GM19328 (cell line): ENCODE data around the gene KIF14.
A peak's percentile ranks its signal among the peaks of the same experiment; 100 is the strongest.
"Not testable (repeated sequence)": the region's sequence is repeated elsewhere in the genome, so short reads cannot be mapped to it uniquely, and the experiment has no call there.

ENCODE experiments used
- ATAC-seq: cut with Tn5 transposase; IDR thresholded peaks from one replicate; pipeline ENCODE4 v1.9.1; 2021; ENCODE audit warnings: mild to moderate bottlenecking, moderate library complexity; ENCODE audit not compliant: unreplicated experiment

KIF14 gene

GRCh38 chr1:200542162-200542561 is 78.4 kb downstream of the KIF14 start:
- ATAC-seq, result no peak

DNA sequence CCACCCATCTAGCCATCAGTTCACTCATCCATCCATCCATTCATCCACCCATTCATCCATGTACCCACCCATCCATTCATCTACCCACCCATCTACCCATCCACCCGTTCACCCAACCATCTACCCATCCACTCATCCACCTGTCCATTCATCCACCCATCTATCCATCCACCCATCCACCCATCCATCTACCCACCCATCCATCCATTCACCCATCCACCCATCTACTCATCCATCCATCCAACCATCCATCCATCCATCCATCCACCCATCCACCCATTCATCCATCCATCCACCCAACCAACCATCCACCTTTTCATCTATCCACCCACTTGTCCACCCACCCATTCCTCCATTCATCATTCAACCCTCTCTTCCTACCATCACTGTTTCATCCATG is 80.3 kb downstream of the KIF14 start:
- no peak for ATAC-seq

DNA sequence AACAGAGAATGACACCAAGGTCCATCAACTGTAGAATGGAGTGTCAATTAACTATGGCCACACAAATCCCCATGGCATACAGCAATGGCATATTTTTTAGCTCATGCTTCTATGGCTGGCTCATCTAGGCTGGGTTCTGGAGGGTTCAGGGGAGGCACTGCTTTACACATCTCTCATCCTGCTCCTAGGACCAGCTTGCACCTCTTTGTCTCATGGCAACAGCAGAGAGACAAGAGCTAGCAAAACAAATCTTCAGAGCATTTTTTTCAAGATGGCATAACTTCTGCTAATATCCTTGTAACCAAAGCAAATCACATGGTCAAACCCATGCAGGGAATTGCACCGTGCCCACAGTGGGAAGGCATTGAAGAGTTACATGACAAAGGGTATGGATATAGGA is 82.4 kb downstream of the KIF14 start:
- ATAC-seq, result no peak

GRCh38 chr1:200535605-200536004 is 84.9 kb downstream of the KIF14 start:
- ATAC-seq, result no peak

DNA sequence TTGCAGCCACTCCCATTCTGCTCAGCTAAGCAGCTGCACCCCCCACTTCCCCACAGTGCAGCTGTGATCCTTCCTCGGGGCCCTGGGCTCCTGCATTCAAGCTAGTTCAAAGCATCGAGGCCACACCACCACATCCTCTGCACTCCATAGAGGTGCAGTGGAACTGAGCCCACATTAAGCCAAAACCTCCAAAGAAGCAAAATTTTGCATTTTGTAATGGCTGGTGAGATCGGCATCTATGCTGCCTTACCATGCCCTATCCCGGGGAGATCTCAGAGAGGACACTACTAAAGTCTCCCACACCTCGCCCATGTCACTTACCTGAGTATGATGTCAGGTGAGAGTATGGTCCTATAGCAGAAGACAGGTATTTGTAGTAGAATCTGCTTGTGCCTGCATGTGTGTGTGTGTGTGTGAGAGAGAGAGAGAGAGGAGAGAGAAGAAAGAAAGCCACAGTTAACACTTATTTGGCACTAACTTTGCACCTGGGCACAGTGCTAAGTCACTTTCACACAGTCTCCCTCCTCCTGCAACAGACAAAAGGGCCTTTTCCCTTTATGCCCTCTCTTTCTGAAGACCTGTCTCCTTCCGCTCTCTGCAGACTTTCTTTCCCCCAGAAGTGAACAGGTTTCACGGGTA is 89.8 kb downstream of the KIF14 start:
- ATAC-seq, result no peak

GRCh38 chr1:200528858-200529606 is 91.5 kb downstream of the KIF14 start:
- ATAC-seq, result no peak

DNA sequence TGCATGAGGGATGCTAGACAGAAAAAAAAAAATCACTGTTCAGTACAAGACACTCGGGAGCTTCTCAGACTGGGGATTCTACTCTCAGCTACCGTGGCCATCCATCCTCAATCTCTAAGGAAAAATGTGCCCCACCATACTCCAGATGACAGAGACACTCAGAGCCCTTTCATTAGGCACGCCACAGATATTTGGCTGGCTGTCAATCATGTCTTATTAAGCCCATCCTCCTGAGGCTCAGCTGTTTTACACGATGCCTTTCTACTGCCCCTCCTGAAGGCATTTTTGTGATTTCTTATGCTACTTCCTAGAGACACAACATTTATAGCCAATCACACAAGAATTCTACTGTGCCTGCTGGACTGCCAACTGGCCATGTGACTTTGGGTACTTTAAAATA is 92.9 kb downstream of the KIF14 start:
- ATAC-seq, result no peak

DNA sequence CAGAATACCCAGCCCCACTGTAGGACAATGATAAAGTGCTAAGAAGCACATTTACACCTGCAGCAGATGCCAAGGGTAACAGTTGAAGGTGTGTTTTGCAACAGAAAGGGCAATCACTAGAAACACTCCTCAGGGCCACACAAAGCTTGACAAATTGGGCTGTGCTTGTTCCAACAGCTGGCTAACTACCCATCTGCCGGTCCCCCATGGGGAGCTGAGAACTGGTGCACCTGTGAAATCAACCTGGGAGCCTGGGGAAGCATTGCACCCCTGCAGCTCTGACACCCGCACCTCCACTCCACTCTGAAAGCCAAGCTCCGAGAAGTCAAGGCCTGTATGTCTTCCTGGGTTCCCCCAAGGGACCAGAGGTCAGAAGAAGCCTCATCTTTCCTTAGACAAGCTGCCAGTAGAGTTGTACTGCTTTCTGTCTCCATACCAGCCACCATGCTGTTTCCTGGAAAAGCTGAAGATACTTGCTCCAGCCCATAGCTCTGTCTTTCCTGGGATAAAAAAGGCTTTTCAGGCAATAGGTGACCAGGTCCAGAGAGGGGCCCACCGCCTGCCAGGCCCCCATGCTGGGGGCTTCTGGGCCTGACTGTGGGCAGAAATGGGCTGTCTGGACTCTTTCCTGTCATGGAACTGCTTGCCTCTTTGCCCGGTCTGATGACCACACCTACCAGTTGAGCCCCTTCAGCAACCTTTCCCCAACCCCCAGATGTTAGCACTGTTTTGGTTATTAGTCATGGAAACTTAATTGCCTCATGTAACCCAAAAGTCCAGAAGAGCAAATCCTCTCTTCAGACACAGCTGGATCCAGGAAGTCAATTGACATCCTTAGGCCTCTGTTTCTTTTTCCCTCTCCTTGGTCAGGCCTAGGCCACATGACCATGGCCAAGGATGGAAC is 93.6 kb downstream of the KIF14 start:
- ATAC-seq, result no peak

DNA sequence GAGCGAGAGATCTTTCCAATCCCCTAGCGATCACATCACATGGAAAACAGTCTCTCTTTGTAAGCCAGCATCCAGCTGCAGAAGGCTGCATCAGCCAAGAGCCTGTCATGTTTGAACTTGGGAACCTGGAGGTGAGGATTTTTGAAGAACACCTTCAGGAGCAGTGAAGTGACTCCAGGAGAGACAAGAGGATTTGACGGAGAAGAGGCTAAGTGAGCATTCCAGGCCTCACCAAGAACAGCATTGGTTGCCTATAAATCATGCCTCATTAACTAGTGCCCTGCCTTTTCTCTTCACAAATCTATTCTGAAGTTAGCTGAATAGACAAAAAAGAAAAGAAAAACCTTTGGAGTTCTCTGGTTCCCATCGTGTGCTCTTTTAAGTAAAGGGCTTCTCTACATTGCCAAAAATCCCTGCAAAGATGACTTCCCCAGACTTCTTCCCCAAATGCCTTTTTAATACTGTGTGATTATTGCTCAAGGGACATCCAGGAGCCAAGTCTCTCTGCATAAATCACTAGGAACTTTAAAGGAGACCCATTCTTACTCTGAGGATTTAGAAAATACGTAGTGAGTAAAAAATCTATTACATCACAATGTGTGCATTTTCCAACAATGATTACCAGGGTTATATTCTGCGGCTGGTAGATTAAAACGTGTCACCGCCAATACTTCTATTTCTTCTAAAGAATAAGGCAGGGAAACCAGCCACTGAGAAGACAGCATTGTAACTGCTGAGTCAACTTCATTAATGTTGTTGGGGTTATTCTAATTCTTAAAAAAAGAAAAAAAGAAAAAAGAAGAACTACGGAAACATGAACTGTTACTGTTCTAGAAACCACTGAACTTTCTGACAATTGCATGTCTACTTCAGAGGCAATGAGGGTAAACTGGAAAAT is 95.2 kb downstream of the KIF14 start:
- ATAC-seq, result no peak

- ATAC-seq, result not testable (repeated sequence)
These were observed 96.0 kb downstream of the KIF14 start for GRCh38 chr1:200524551-200524950.

DNA sequence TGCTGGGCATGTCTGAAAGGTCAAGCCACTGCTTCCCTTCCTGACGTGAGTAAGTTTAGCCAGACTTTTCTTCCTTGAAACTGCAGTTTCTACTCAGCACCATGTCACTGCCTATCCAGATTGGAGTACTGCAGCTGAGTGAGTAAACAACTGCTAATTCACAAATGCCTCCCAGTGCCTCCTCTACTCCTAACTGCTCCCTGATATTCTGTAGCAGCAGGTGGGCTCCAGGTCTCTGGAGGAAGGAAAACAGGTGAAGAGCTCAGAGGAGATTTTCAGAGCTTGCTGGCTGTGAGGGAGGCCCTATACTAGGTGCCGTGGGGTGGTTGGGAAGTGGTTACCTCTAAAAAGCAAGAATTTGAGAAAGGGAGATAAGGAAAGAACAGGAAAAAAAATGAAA is 96.5 kb downstream of the KIF14 start:
- no peak for ATAC-seq

DNA sequence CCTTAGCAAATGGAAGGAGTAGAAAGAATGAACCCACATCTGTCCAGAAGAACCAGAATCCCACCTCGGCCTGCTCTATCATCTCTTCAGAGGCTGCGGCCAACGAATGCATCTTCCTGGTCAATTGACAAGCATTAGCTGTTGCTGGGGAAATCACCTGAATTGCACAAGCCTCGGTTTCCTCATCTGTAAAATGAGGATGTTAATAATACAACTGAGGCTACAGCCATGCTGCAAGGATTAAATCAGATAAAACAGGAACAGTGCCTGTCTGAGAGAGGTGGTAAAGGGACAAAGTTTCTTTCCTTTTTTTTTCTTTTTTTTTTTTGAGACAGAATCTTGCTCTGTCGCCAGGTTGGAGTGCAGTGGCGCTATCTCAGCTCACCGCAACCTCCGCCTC is 99.8 kb downstream of the KIF14 start:
- ATAC-seq, result no peak

GRCh38 chr1:200518524-200518923 is 102.0 kb downstream of the KIF14 start:
- no peak for ATAC-seq

GRCh38 chr1:200512191-200512590 is 108.4 kb downstream of the KIF14 start:
- no peak for ATAC-seq

DNA sequence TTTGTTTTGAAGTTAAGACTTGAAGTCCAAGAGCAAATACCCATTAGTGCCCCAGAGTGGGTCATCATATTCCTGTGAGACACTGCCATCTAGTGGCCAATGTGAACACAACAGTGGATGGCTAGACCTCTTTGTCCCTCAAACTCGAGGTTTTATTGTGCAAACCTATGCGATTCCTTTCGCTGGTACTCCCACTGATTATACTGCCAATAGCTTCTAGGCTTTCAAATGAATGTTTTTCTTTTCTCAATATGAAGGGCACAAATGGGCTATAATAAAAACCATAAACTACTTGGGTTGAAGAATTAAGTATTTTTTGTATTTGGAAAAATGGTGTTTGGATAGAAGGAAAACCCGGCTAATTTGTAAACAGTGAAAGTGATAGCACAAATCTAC is 110.3 kb downstream of the KIF14 start:
- ATAC-seq, result peak; percentile 92

GRCh38 chr1:200506471-200506870 is 114.1 kb downstream of the KIF14 start:
- ATAC-seq, result no peak

GRCh38 chr1:200505257-200505656 is 115.3 kb downstream of the KIF14 start:
- ATAC-seq, result no peak
